ENCODE results near the gene KCNQ1. TPM values are rescaled to one million over a fixed set of nuclear protein-coding genes. Genes with fewer than 3 reads are reported as not detected.

The KCNQ1 gene
- total RNA-seq, 1 experiment from 2014 or later = 2.3 TPM

DNA sequence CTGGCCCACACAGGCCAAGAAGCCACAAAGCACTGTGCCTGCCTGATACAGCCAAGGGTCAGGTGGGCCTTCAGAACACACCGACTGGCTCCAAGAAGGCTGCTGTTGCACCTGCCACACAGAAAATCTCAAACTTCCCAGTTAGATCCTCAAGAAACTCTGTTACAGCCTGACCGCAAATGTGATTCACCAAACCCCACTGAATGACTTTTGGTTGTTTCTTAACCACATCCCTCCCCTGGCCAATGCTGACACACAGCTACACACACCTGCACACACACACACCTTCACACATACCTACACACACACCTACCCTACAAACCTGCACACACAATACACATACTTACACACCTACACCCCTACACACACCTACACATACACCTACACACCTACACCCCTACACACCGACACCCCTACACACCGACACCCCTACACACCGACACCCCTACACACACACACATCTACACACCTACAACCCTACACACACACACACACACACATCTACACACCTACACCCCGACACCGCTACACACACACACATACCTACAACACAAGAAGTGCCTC is 409.3 kb downstream of the KCNQ1 start:
- no peak for TF ChIP-seq CTCF (conservative IDR thresholded peaks at IDR 0.05)
- no peak overlapping the region for H3K27ac ChIP-seq (ENCODE audit: insufficient read length, low read depth, low read length)
- no peak overlapping the region for H3K4ac ChIP-seq (ENCODE audit: low read depth, low read length)
- H3K4me2 ChIP-seq (ENCODE audit: insufficient read depth, insufficient read length, low read length) = no peak overlapping the region
- no peak overlapping the region for H3K14ac ChIP-seq (ENCODE audit: insufficient read depth, low read length)
- WGBS (ENCODE audit: extremely low coverage, insufficient read length, low lambda C conversion rate) = 100% methylated on average over 5 of the region's 7 CpGs
- Mint-ChIP-seq H3K9me3 (no peaks in the 10 kb centered on the region), H3K4me1 (peaks cover 2 to 8% of the 10 kb centered on the region in 2 experiments; a peak in 2 of 4 replicates), H3K36me3 (ENCODE audit: insufficient read depth in 1 of 3, low read depth in 3 of 3) (no peaks in the 10 kb centered on the region), H3K4me3 (no peak overlapping the region), H3K27me3 (ENCODE audit: low read depth) (peaks cover 80% of the 10 kb centered on the region), H3K27ac (no peak overlapping the region; a peak in 1 of 7 replicates)
- no peak overlapping the region for H2BK15ac ChIP-seq (ENCODE audit: low read depth, low read length)
- no peaks in the 10 kb centered on the region for H4K20me1 ChIP-seq (ENCODE audit: control insufficient read depth, insufficient read depth, insufficient read length)
- H3K27me3 ChIP-seq (ENCODE audit: insufficient read depth, low read length) = peaks cover 3% of the 10 kb centered on the region; the same call in 1 of the 2 replicates
- H3K79me2 ChIP-seq (ENCODE audit: insufficient read depth, low read length) = no peaks in the 10 kb centered on the region
- H2BK5ac ChIP-seq (ENCODE audit: insufficient read length, low read length) = no peak overlapping the region
- no peaks in the 10 kb centered on the region for H3K4me1 ChIP-seq (ENCODE audit: insufficient read depth, low read length)
- H3K79me1 ChIP-seq (ENCODE audit: insufficient read depth, low read depth, low read length, poor library complexity, severe bottlenecking) = no peaks in the 10 kb centered on the region
- H2BK120ac ChIP-seq (ENCODE audit: low read depth, low read length, poor library complexity, severe bottlenecking) = no peak overlapping the region
- H3K9me3 ChIP-seq (ENCODE audit: control insufficient read depth, low read depth, low read length) = no peaks in the 10 kb centered on the region
- no peak overlapping the region for H3K23ac ChIP-seq (ENCODE audit: insufficient read length, low read depth, low read length)
- no peak overlapping the region for H2BK12ac ChIP-seq (ENCODE audit: insufficient read length, low read depth, low read length)
- no peak overlapping the region for H4K5ac ChIP-seq (ENCODE audit: insufficient read length, low read depth, low read length)
- H4K91ac ChIP-seq (ENCODE audit: insufficient read length, low read depth, low read length) = no peak overlapping the region
- H3K9ac ChIP-seq (ENCODE audit: extremely low read depth, insufficient read length, low read length) = no peak overlapping the region
- no peak overlapping the region for H3K18ac ChIP-seq (ENCODE audit: insufficient read length, low read depth, low read length)
- no peak overlapping the region for H4K8ac ChIP-seq (replicated peaks; ENCODE audit: insufficient read length, low read depth, low read length)
- no peak overlapping the region for H2AK5ac ChIP-seq (ENCODE audit: insufficient read length, low read length)
- H3K56ac ChIP-seq (ENCODE audit: insufficient read length, low read depth, low read length) = no peak overlapping the region
- no peaks in the 10 kb centered on the region for H3K23me2 ChIP-seq (ENCODE audit: insufficient read length, low read depth, low read length, poor library complexity, severe bottlenecking)
- H2BK20ac ChIP-seq (ENCODE audit: low read depth, low read length, poor library complexity, severe bottlenecking) = no peak overlapping the region
- no peak overlapping the region for H2AFZ ChIP-seq (ENCODE audit: low read length)
- DNase-seq = no peak
- H3T11ph ChIP-seq (ENCODE audit: low read length) = no peak overlapping the region

Measured in H9 (cell line).